Activated CD4-positive, alpha-beta T cell treated with anti-CD3 and anti-CD28 coated beads for 48 hours (primary cell): Measurements from ENCODE around the gene CHD2.
"Not testable (repeated sequence)": the region's sequence is repeated elsewhere in the genome, so short reads cannot be mapped to it uniquely, and the experiment has no call there.

ENCODE experiments used
- DNase-seq: peaks from one replicate; pipeline ENCODE4 v3.0.0-alpha.2; 2020

Gene CHD2

GRCh38 chr15:93037820-93038705 lies 137.9 kb downstream of the CHD2 start:
- DNase-seq: no peak

GRCh38 chr15:93039562-93040287 lies 139.6 kb downstream of the CHD2 start:
- DNase-seq: not testable (repeated sequence)

DNA sequence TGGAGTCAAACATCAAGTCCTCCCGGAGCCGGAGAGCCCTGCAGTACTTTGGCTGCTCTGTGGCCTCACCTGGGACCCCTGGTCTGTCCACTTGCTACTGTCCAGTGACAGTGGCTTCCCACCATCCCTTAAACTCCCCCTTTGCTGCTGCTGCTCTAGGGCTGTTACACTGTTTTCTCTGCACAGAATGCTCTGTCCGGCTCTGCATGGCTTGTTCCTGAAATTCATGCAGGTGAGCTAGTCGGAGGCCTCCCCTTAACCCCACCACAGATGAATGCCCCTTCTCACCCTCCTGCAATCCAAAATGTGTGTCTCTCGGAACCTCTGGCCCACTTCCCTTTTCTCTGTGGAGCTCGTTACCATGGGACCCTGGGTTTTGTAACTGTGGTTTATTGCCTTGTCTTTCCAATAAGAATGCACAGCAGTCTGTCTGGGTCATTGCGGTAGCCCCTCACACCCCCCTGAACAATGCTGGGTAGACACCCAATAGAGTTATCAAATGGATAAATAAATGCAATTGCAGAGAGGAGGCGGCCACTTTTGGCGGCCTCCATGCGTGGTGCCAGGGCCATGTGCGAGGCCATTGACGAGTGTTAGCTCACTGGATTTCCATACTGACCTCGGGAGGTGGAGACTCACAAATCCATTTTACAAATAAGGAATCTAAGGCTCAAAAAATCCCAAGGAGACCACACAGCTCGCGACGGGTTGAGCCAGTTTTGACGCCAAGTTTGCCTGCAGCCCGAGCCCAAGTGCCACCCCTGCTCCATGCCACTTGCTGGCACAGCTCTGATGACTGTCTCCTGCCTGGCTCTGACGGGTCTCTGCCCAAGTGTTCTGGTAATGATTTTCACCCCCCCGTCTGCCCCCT lies 140.4 kb downstream of the CHD2 start:
- DNase-seq: no peak

DNA sequence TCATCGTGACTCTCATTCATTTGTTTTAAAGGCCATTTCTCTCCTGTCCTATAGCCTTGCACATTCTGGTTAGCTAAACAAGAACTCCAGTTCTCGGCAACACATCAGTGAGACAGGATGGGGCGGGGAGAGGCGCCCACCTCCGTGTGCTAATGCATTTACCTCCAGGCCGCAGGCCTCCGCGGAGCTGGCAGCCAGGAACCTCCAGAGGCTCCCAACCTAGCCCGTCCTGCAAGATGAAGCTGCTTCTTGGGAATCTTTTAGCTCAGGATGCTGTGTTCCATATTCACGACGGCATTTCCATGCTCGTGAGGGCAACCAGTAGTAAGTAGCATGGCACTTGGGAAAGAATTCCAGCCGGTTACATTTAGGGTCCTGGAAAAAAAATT lies 141.0 kb downstream of the CHD2 start:
- no peak for DNase-seq

DNA sequence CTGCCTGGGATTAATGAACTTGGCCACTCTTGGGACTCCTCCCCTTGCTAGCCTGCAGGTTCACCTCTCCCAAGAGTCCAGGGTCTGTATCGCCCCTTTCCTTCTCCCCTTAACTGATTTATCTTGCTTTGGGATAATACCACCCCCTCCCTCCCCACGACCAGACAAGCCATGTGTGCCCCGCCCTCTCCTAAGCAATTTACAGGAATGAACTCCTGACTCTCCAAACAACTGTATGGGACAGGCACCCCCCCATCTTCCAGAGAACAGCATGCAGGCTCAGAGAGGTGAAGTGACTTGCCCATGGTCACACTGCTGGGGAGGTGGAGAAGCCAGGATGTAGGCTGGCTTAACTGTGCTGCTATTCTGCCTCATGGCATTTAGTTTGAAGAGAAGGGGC lies 142.1 kb downstream of the CHD2 start:
- DNase-seq: no peak

DNA sequence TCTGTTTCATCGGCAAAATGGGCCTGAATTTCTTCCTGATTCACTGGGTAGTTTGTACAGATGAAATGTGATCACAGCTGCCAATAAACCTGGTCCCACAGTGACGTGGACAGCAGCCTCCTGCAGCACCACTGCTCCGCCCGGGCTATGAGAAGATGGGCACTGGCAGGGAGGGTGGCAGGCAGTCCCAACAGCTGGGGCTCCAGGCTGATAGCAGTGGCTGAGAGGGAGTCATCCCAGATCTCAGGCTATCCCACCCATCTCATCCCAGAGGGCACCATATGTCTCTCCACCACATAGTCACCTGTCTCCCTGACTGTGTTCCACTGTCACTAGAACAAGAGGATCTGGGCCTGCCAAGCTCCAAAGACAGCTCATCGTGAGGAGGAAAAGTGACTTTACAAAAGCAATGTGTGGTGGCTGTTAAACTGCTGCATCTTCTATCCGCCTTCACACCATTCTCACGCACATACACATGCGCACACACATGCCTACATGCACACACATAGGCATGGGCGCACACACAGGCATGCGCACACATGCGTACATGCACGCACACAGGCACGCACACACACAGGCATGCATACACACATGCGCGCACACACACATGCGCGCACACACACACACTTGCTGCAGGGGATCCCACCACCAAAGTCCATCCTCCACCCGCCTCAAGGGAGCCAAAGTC lies 142.7 kb downstream of the CHD2 start:
- DNase-seq: no peak

DNA sequence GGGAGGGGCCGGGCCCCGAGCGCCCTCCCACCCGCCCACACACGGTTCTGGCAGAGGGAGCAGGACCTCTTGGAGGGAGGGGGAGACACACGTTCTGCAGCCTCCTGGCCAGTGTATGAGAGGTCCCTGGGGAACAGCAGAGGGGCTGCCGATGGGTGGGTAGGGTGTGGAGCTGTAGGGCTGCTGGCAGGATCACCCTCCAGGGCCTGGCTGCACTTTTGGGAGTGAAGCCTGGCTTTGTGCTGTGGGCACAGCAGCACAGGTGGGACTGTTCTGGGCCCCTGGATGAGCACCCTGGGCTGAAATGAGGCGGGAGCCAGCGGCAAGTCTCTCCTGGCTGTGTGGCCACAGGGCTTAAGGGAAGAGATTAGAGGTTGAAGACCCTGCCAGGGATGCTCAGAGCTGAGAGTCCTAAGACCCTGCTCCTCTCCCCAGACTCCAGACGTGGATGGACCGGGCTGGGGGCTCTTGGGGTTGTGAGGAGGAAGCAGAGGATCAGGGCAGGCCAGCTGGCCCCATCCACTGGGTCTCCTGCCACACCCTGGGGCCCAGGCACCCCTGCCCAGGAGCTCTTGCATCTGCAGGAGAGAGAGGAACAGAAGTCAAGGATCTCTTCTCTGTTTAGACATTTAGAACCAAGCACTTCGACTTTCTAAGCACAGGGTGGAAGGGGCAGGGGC lies 143.6 kb downstream of the CHD2 start:
- DNase-seq: no peak

DNA sequence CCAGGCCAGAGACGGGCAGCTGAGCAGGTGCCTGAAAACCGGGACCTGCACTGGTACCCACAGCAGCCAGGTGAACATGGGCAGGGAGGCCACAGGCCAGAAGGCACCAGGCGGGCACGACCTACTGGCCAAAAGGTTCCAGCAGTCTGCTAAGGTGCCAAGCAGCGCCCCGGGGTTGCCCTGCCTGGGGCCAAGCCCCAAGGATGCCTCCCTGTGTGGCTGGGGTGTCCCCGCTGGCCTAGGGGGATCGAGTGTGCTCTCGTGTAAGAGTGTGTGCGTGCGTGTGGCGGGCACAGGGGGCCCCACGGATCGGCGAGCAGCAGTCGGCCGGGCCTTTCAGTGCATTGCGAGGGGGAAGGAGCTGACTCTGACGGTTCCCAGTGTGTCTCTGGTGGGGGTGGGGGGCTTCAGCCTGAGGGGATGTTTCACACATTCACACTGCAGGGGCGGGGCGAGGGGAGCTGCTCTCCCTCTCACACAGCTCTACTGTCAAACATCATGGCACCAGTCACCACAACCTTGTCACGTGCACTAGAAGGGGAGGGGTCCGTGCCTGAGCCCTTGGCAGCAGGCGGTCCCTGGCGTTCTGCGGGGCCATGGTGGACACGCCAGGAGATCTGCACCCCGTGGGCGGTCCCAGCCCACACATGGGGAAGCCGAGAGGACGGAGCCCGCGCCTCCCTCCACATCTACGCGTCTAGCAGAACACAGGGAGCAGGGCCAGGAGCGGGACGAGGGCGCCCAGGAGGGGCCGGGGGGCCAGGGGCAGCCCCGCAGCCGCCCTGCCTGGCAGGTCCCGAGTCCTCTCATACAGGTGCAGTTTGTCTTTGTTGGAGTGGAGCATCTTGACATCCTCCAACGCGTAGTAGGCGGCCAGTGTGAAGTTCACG lies 144.4 kb downstream of the CHD2 start:
- DNase-seq: no peak

DNA sequence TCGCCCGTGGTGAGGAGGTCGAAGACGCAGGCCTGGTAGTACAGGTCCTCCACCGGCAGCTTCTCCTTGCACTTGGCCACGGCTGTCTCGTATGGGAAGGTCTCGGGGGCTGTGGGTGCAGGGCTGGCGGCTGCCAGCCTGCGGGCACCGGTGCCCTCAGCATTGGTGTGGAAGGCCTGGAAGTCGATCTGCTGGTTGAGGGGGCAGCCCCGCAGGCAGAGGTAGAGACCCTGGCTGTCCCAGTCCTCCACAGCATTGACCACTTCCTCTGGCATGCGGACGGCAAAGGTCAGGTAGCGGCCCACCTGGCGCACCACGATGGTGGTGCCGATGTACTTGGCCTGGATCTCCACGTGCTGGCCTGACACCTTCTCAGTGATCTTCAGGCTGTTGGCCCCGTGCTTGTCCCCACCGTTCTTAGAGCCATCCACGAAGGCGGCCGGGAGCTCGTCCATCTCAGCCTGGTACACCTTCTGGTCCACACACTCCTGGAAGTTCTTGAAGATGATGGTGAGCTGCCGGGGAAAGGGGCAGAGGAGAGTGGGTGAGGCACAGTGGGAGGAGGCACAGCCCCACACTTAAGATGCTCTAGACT lies 145.2 kb downstream of the CHD2 start:
- no peak for DNase-seq

DNA sequence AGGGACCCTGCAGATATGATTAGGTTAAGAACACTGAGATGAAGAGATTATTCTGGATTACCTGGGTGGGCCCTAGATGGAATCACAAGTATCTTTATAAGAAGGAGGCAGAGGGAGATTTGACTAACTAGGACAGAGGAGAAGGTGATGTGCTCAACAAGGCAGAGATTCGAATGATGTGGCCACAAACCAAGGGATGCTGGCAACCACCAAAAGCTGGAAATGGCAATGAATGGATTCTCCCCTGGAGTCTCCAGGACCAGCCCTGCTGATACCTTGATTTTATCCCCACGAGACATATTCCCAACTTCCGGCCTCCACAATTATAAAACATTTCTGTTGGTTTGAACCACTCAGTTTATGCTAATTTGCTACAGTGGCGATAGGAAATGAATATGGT lies 146.0 kb downstream of the CHD2 start:
- DNase-seq: no peak

DNA sequence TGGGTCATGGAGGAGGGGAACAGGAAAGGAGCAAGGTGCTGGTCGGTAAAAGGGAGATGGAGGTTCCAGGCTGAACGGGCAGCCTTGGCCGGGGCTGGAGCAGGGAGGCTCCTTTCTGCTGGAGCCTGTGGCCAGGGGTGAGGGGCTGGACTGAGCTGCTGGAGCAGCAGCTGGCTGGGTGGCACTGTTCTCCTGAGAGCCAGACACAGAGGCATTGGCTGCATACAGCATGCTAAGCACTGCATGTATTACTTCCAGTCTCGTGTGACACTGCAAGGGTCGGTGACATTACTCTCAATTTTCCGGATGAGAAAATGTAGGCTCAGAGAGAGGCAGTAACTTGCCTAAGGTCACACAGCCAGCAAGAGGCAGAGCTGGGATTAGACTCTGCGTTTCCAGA lies 146.6 kb downstream of the CHD2 start:
- DNase-seq: no peak

- no peak for DNase-seq
Measured at GRCh38 chr15:93047621-93048425, 147.7 kb downstream of the CHD2 start.

DNA sequence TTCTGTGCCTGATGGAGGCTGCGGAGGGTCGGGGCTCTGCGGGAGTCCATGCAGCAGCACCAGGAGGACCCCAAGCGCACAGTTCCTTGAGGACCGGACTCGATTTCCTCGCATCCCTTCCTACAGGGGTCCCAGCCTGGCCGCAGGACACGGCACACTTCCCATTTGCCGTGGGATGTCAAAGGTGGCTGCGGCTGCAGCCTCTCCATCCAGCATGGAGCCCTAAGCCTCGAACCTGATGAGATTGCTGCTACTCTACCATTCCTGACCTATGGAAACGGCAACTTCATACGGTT lies 148.2 kb downstream of the CHD2 start:
- no peak for DNase-seq

DNA sequence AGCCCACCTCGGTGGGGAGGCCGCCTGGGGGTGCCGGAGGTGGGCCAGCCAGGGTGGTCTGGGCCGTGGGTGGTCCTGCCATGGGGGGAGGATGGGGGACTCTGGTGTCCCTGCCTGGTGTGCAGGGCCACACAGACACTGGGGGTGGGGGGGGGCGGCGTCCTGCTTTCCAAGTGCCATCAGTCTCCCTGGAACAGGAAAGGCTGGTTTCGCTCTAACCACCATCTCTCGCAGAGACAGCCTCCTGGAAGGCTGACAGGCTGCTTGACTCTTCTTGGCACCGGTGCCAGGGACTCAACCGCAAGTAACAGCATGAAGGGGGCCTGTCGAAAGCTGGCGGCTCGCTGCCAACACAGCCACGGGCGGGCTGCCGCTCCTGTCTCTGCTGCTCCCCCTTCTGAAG lies 148.6 kb downstream of the CHD2 start:
- no peak for DNase-seq

DNA sequence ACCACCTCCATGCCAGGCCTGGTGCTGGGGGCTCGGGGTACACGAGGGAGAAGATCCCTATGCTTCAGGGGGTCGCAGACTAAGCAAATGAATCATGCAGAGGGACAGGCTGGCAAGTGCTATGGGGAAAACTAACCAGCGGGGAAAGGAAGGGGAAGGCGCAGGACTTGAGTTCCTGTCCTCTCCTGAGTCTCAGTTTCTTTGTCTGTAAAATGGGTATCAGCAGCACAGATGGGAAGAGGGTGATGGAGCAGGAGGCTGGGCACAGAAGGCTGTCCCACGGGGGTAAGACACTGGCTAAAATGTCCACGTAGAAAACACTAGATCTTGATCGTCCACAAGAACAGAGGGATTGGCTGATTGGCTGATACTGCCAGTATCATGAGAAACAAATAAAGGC lies 149.1 kb downstream of the CHD2 start:
- DNase-seq: no peak

DNA sequence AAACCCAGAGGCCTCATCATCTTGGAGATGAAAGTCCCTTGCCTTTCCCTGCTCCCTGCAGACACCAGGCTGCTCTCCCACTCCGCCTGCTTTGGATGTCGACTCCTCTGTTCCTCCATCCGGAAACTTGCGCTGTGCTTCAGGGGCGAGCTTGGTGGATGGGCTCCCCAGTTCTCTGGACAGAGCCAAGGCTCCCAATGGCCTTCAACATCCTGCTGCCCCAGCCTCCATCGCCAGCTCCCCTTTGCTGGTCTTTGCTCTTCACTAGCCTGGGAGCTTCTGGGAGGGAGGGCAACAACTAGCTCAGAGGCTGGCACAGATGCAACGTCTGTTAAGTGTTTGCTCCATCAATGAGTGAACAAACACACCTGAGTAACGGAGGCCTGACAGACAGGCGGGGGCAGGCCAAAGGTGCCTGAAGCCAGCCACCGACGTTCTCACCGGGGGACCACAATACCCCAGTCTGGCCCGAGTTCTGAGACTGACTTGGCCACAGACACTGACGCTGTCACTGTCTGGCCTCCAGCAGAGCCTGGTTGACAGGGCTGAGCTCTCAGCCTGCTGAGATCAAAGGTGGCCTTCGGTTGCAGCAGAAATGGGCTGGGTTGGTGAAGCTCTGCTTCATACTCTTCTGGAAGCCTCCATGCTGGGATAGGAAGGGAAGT lies 149.9 kb downstream of the CHD2 start:
- no peak for DNase-seq

DNA sequence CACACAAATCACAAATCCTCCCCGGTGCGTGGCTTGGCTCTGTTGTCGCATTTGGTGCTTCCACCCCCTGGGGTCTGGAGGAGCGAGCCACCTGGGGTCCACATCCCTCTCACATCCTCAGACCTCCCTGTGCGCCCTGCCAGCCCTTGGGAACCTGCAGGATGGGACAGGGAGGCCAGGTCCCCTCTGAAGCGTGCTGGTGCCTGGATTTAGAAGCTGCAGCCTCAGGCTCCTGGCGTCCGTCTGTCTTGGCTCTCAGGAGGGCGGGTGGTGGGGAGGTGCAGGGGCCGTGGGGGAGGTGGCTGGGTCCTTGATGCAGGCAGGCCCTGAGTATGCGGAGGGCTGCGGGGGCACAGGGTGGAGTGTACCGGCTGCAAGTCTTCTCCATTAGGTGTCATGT lies 150.5 kb downstream of the CHD2 start:
- no peak for DNase-seq

GRCh38 chr15:93051236-93052089 lies 151.3 kb downstream of the CHD2 start:
- DNase-seq: no peak
